GM12878 (cell line): ENCODE results near the gene AP3D1. TPM values are rescaled to one million over a fixed set of nuclear protein-coding genes. Genes with fewer than 3 reads are reported as not detected.
A peak's percentile ranks its signal among the peaks of the same experiment; 100 is the strongest.

Experiments
- BMI1 ChIP-seq: fragments of 450-650 bp; IDR thresholded peaks from 2 replicates; pipeline ENCODE4 v1.6.1; 2016; ENCODE audit warnings: mild to moderate bottlenecking, moderate library complexity, borderline replicate concordance
- CHD2 ChIP-seq: IDR thresholded peaks from 2 replicates; pipeline ENCODE4 v1.6.1; 2011; ENCODE audit warnings: low read depth, low read length, improper control_type of control experiment, borderline replicate concordance
- CREB1 ChIP-seq: IDR thresholded peaks from 2 replicates; pipeline ENCODE4 v1.6.1; 2012; ENCODE audit warnings: low read depth, mild to moderate bottlenecking, inconsistent platforms
- DPF2 ChIP-seq: fragments of 450-650 bp; IDR thresholded peaks from 2 replicates; pipeline ENCODE4 v1.6.1; 2017; ENCODE audit warnings: mild to moderate bottlenecking
- FOS ChIP-seq: IDR thresholded peaks from 3 replicates; pipeline ENCODE4 v1.6.1; 2011; ENCODE audit warnings: borderline replicate concordance; ENCODE audit not compliant: insufficient read length; ENCODE audit errors: extremely low read depth
- GABPA ChIP-seq: IDR thresholded peaks from 2 replicates; pipeline ENCODE4 v1.6.1; 2014; ENCODE audit warnings: antibody characterized with exemption, low read depth, mild to moderate bottlenecking, inconsistent platforms
- HCFC1 ChIP-seq: fragments of 150-350 bp; IDR thresholded peaks from 2 replicates; pipeline ENCODE4 v1.6.1; 2014; ENCODE audit warnings: low read length
- HDGF ChIP-seq: fragments of 450-650 bp; IDR thresholded peaks from 2 replicates; pipeline ENCODE4 v1.6.1; 2016; ENCODE audit warnings: antibody characterized with exemption
- IKZF1 ChIP-seq: fragments of 450-650 bp; conservative IDR thresholded peaks from 2 replicates; pipeline ENCODE4 v1.6.1; 2017; ENCODE audit warnings: antibody characterized with exemption, mild to moderate bottlenecking
- MAX ChIP-seq: IDR thresholded peaks from 2 replicates; pipeline ENCODE4 v1.6.1; 2012; ENCODE audit warnings: low read depth, low read length, improper control_type of control experiment
- MEF2B ChIP-seq: fragments of 450-650 bp; IDR thresholded peaks from 2 replicates; pipeline ENCODE4 v1.6.1; 2018; ENCODE audit warnings: mild to moderate bottlenecking, moderate library complexity; ENCODE audit not compliant: partially characterized antibody, poor library complexity, severe bottlenecking
- NFXL1 ChIP-seq: fragments of 450-650 bp; IDR thresholded peaks from 2 replicates; pipeline ENCODE4 v1.6.1; 2017; ENCODE audit warnings: antibody characterized with exemption, mild to moderate bottlenecking, borderline replicate concordance
- NFYB ChIP-seq: IDR thresholded peaks from 2 replicates; pipeline ENCODE4 v1.6.1; 2011; ENCODE audit warnings: low read depth, mild to moderate bottlenecking, low read length, improper control_type of control experiment, moderate library complexity; ENCODE audit not compliant: insufficient read depth
- NR2C2 ChIP-seq: IDR thresholded peaks from 2 replicates; pipeline ENCODE4 v1.6.1; 2011; ENCODE audit warnings: borderline replicate concordance, low read depth; ENCODE audit not compliant: control insufficient read depth, insufficient read length
- PKNOX1 ChIP-seq: fragments of 450-650 bp; IDR thresholded peaks from 2 replicates; pipeline ENCODE4 v1.6.1; 2016; ENCODE audit warnings: mild to moderate bottlenecking
- POLR2AphosphoS2 ChIP-seq: IDR thresholded peaks from 2 replicates; pipeline ENCODE4 v1.6.1; 2011; ENCODE audit warnings: low read depth, mild to moderate bottlenecking, low read length, improper control_type of control experiment, moderate library complexity
- RAD51 ChIP-seq: fragments of 450-650 bp; IDR thresholded peaks from 2 replicates; pipeline ENCODE4 v1.6.1; 2016; ENCODE audit warnings: moderate library complexity, mild to moderate bottlenecking, inconsistent platforms
- SIX5 ChIP-seq: IDR thresholded peaks from 2 replicates; pipeline ENCODE4 v1.6.1; 2011; ENCODE audit warnings: mild to moderate bottlenecking, low read depth, low read length, moderate library complexity; ENCODE audit not compliant: severe bottlenecking
- SMAD5 ChIP-seq: IDR thresholded peaks from 2 replicates; pipeline ENCODE4 v1.6.1; 2016; ENCODE audit warnings: antibody characterized with exemption, low read depth
- TAF1 ChIP-seq: IDR thresholded peaks from 2 replicates; pipeline ENCODE4 v1.6.1; 2011; ENCODE audit warnings: mild to moderate bottlenecking, low read depth, low read length, borderline replicate concordance
- TARDBP ChIP-seq: IDR thresholded peaks from 2 replicates; pipeline ENCODE4 v1.6.1; 2016; ENCODE audit warnings: borderline replicate concordance
- TCF3 ChIP-seq: IDR thresholded peaks from 2 replicates; pipeline ENCODE4 v1.6.1; 2012; ENCODE audit warnings: low read depth, mild to moderate bottlenecking, low read length, borderline replicate concordance; ENCODE audit not compliant: insufficient read depth
- YBX1 ChIP-seq: fragments of 450-650 bp; IDR thresholded peaks from 2 replicates; pipeline ENCODE4 v1.6.1; 2016; ENCODE audit warnings: antibody characterized with exemption
- ZBTB4 ChIP-seq: fragments of 450-650 bp; formaldehyde crosslinking; IDR thresholded peaks from 2 replicates; pipeline ENCODE4 v1.4.0; 2022; ENCODE audit warnings: mild to moderate bottlenecking, moderate library complexity
- ZNF217 ChIP-seq: fragments of 450-650 bp; IDR thresholded peaks from 2 replicates; pipeline ENCODE4 v1.6.1; 2017; ENCODE audit warnings: antibody characterized with exemption, mild to moderate bottlenecking
- ZNF622 ChIP-seq: fragments of 450-650 bp; IDR thresholded peaks from 2 replicates; pipeline ENCODE4 v1.6.1; 2017; ENCODE audit warnings: mild to moderate bottlenecking, inconsistent platforms
- polyA plus RNA-seq, 11 experiments: library from polyadenylated mRNA; depleted of rRNA in 4 of 11; unstranded in 6 of 11; stranded (reverse) in 5 of 11; fragments of >200 nt; fragmentation: Nextera tagmentation in 4 of 11; fragmentation: Illumina TruSeq in 1 of 11; extraction: Ambion mirVana in 4 of 11; extraction: Trizol in 1 of 11; gene quantifications; 1 replicate in 1 of 11; 2 replicates in 10 of 11; pipeline versions ENCODE4 v1.2.1 to v1.2.3, GENCODE V29; 2011 to 2016; ENCODE audit warnings: inconsistent platforms in 2 of 11, missing spikeins in 2 of 11, low read depth in 1 of 11
- total RNA-seq, 4 experiments: library from RNA; depleted of rRNA in 3 of 4; stranded (reverse); fragments of >200 nt in 3 of 4; fragmentation: Illumina TruSeq in 1 of 4; extraction: Trizol in 1 of 4; gene quantifications; 2 replicates each; pipeline versions ENCODE4 v1.2.1 to v1.2.3, GENCODE V29; 2013 to 2021
- TF ChIP-seq, protein P1 (sequence below): IDR thresholded peaks from 2 replicates; pipeline ENCODE4 v1.6.1; 2012; ENCODE audit warnings: low read depth, low read length, improper control_type of control experiment

The AP3D1 gene
- total and polyA plus RNA-seq, 10 of the 15 experiments (the other 5 are each of a cell fraction or from before 2014, with no cell fraction given), result 1.5 to 108 (median 59.1) TPM

DNA sequence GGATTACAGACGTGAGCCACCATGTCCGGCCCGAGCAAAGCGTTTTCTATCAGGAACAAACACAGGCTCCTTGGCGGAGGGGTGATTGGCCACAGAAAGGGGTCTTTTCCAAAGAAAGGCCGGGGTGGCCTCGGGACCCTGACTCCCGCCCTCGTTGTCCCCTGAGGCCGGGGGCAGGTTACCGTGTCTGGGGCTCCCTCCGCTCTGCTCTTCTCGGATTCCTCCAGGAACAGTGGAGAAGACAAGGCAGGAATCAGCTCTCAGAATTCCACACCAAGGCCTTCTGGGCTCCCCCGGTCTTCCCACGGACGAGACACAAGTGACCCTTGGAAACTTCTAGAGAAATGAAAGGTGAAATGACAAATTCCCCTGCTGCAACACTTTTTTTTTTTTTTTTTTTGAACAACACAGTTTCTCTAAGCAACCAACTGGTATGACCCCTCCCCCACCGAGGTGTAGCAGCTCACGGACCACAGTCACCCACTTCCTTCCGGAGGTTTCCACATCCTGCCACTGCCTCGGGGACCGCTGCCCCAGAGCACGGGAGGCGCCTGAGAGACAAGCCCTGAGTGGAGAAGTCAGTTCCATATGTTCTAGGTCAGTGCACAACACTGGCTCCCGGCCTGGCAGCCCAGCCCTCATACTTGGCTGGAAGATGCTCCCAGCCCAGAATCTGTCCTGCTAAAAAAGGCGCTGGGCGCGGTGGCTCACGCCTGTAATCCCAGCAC lies 66.2 kb downstream of the AP3D1 start (continued):
- TF ChIP-seq POLR2AphosphoS2 (peak; percentile 94; the same call in 1 of the 2 replicates), RAD51 (peak; percentile 49), TARDBP (peak; percentile 77; the same call in 1 of the 2 replicates), CREB1 (peak; percentile 74), ZBTB4 (CRISPR knock-in tag) (no peak), TAF1 (peak; percentile 92), SMAD5 (peak; percentile 91), YBX1 (no peak), TCF3 (peak; percentile 94), ZNF217 (peak; percentile 85), IKZF1 (peak; percentile 97), GABPA (peak; percentile 82), HDGF (peak; percentile 46; the same call in 1 of the 2 replicates), NFXL1 (no peak), NFYB (no peak), BMI1 (peak; percentile 88), ZNF622 (no peak), CHD2 (peak; percentile 94), SIX5 (peak; percentile 23), DPF2 (peak; percentile 78; the same call in 1 of the 2 replicates), FOS (no peak), MEF2B (peak; percentile 90), MAX (peak; percentile 51; the same call in 1 of the 2 replicates), NR2C2 (no peak), PKNOX1 (peak; percentile 70), HCFC1 (no peak; the same call in 1 of the 2 replicates)
- TF ChIP-seq, protein P1, sequence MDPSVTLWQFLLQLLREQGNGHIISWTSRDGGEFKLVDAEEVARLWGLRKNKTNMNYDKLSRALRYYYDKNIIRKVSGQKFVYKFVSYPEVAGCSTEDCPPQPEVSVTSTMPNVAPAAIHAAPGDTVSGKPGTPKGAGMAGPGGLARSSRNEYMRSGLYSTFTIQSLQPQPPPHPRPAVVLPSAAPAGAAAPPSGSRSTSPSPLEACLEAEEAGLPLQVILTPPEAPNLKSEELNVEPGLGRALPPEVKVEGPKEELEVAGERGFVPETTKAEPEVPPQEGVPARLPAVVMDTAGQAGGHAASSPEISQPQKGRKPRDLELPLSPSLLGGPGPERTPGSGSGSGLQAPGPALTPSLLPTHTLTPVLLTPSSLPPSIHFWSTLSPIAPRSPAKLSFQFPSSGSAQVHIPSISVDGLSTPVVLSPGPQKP, result peak; percentile 92
